Stimulated activated CD4-positive, alpha-beta T cell treated with anti-CD3 and anti-CD28 coated beads, Interleukin-12 subunit alpha, Interleukin-12 subunit beta, amount 100 ng/mL, for 48 hours (primary cell): ENCODE results near the gene ATG7.
"Not testable (repeated sequence)": the region's sequence is repeated elsewhere in the genome, so short reads cannot be mapped to it uniquely, and the experiment has no call there.

Experiments
- DNase-seq, 3 donors: peaks; one replicate each; pipeline ENCODE4 v3.0.0-alpha.2; 2020; ENCODE audit warnings: low read depth in 2 of 3, low spot score in 1 of 3

ATG7 gene

GRCh38 chr3:11251807-11252176, 20.4 kb upstream of the ATG7 start:
- no peak for DNase-seq

- DNase-seq, result no peak
Observed at GRCh38 chr3:11254876-11255275, 17.3 kb upstream of the ATG7 start.

- DNase-seq, result not testable (repeated sequence)
Observed at GRCh38 chr3:11255537-11255936, 16.7 kb upstream of the ATG7 start.

- no peak for DNase-seq
Observed at GRCh38 chr3:11258958-11259357, 13.2 kb upstream of the ATG7 start.

- no peak for DNase-seq
Observed at GRCh38 chr3:11260460-11260859, 11.7 kb upstream of the ATG7 start.

GRCh38 chr3:11269007-11269406, 3.2 kb upstream of the ATG7 start:
- no peak for DNase-seq

- no peak for DNase-seq
Observed at GRCh38 chr3:11272906-11273574, 843 bp downstream of the ATG7 start.

GRCh38 chr3:11273891-11274291, 1.7 kb downstream of the ATG7 start:
- no peak for DNase-seq

- DNase-seq, result no peak
Observed at GRCh38 chr3:11274566-11275142, 2.5 kb downstream of the ATG7 start.

- no peak for DNase-seq
Observed at GRCh38 chr3:11275926-11276325, 3.7 kb downstream of the ATG7 start.

- DNase-seq, result no peak
Observed at GRCh38 chr3:11276901-11277300, 4.7 kb downstream of the ATG7 start.

- no peak for DNase-seq
Observed at GRCh38 chr3:11282250-11283138, 10.3 kb downstream of the ATG7 start.

GRCh38 chr3:11283139-11283475, 10.9 kb downstream of the ATG7 start:
- no peak for DNase-seq

GRCh38 chr3:11284011-11284410, 11.8 kb downstream of the ATG7 start:
- DNase-seq, result no peak

GRCh38 chr3:11285471-11285870, 13.3 kb downstream of the ATG7 start:
- no peak for DNase-seq

- DNase-seq, result no peak
Observed at GRCh38 chr3:11287404-11287803, 15.2 kb downstream of the ATG7 start.

- no peak for DNase-seq
Observed at GRCh38 chr3:11288021-11288491, 15.9 kb downstream of the ATG7 start.

GRCh38 chr3:11288786-11289637, 16.8 kb downstream of the ATG7 start:
- DNase-seq, result no peak

GRCh38 chr3:11289864-11290263, 17.7 kb downstream of the ATG7 start:
- no peak for DNase-seq

- DNase-seq, result no peak
Observed at GRCh38 chr3:11290743-11291680, 18.8 kb downstream of the ATG7 start.
